ENCODE data around the gene CDHR5.

Gene CDHR5

GRCh38 chr11:610146-610801 is 14.5 kb downstream of the CDHR5 start:
- H3K27ac ChIP-seq = no peak overlapping the region
- no peak for TF ChIP-seq CTCF (conservative IDR thresholded peaks at IDR 0.05)

GRCh38 chr11:609341-609811 is 15.4 kb downstream of the CDHR5 start:
- no peak overlapping the region for H3K27ac ChIP-seq
- no peak for TF ChIP-seq CTCF (conservative IDR thresholded peaks at IDR 0.05)

GRCh38 chr11:608791-609251 is 15.9 kb downstream of the CDHR5 start:
- TF ChIP-seq CTCF (conservative IDR thresholded peaks at IDR 0.05) = no peak

GRCh38 chr11:607971-608659 is 16.6 kb downstream of the CDHR5 start:
- no peak overlapping the region for H3K27ac ChIP-seq
- TF ChIP-seq CTCF (conservative IDR thresholded peaks at IDR 0.05) = no peak

More at GRCh38 chr11:608791-609251, 15.9 kb downstream of the CDHR5 start:
- no peak overlapping the region for H3K27ac ChIP-seq

- TF ChIP-seq CTCF (conservative IDR thresholded peaks at IDR 0.05) = no peak
- H3K27ac ChIP-seq = no peak overlapping the region; the same call in 1 of the 2 replicates
Observed at GRCh38 chr11:607020-607780, 17.6 kb downstream of the CDHR5 start.

GRCh38 chr11:606245-606644 is 18.5 kb downstream of the CDHR5 start:
- peak overlapping the region; percentile 45 for H3K27ac ChIP-seq
- TF ChIP-seq CTCF (conservative IDR thresholded peaks at IDR 0.05) = no peak
